GM12878 (cell line): ENCODE data around the gene SCARB2. TPM values are rescaled to one million over a fixed set of nuclear protein-coding genes. Genes with fewer than 3 reads are reported as not detected.

ENCODE experiments used
- ATAC-seq: fragments of 200-7000 bp; cut with Tn5 transposase; 3 replicates; pipeline ENCODE4 v1.9.1; 2020; ENCODE audit warnings: mild to moderate bottlenecking, moderate library complexity
- BruUV-seq: library from RNA; stranded (reverse); fragments of 400-500 nt; replicated peaks from 2 replicates; lab custom pipeline; 2021; lab: Mats Ljungman, UMichigan
- CTCF ChIA-PET: fragments of 300-600 bp; sonication (Branson Sonifier 250); formaldehyde crosslinking; extraction: SDS; loops from one replicate; lab custom pipeline; 2021; ENCODE audit warnings: inconsistent platforms; lab: Yijun Ruan, JAX
- POLR2A ChIA-PET: fragments of 350-600 bp; formaldehyde crosslinking; extraction: SDS; loops from one replicate; lab custom pipeline; 2021; ENCODE audit warnings: inconsistent platforms; lab: Charles Lee
- RAD21 ChIA-PET: fragments of 300-600 bp; sonication (Branson Sonifier 250); formaldehyde crosslinking; loops from one replicate; lab custom pipeline; 2023; ENCODE audit warnings: antibody characterized with exemption; ENCODE audit not compliant: unreplicated experiment; lab: Charles Lee
- SMC1A ChIA-PET: fragments of 300-600 bp; sonication (Branson Sonifier 250); formaldehyde crosslinking; loops from one replicate; lab custom pipeline; 2023; ENCODE audit not compliant: unreplicated experiment, uncharacterized antibody; lab: Charles Lee
- DNase-seq: peaks from one replicate; pipeline ENCODE4 v3.0.0-alpha.2; 2011; ENCODE audit warnings: low read depth, low spot score
- FAIRE-seq: peaks from 3 replicates; lab custom pipeline; 2011; peaks lifted over from hg19 to GRCh38; lab: Jason Lieb, UNC
- H2AFZ ChIP-seq: 2 replicates; pipeline ENCODE4 v1.6.0; 2011; ENCODE audit warnings: low read depth, low read length, control low read depth; ENCODE audit not compliant: control insufficient read depth
- H3K27ac ChIP-seq: 2 replicates; pipeline ENCODE4 v1.5.1; 2011; ENCODE audit warnings: control low read depth; ENCODE audit not compliant: control insufficient read depth, insufficient read depth
- H3K27me3 ChIP-seq, 2 experiments: replicated peaks in 1 of 2; 2 replicates each; pipeline versions ENCODE4 v1.6.0 to v1.6.1; 2011; ENCODE audit warnings: low read length in 1 of 2; ENCODE audit not compliant: control insufficient read depth in 2 of 2, insufficient read depth in 2 of 2
- H3K36me3 ChIP-seq, 2 experiments: 2 replicates each; pipeline ENCODE4 v1.5.1; 2011; ENCODE audit warnings: low read length in 1 of 2; ENCODE audit not compliant: control insufficient read depth in 2 of 2, insufficient read depth in 2 of 2
- H3K4me1 ChIP-seq: 2 replicates; pipeline ENCODE4 v1.6.1; 2011; ENCODE audit warnings: mild to moderate bottlenecking, low read length, moderate library complexity, mixed read lengths; ENCODE audit not compliant: control insufficient read depth, insufficient read depth
- H3K4me2 ChIP-seq: 2 replicates; pipeline ENCODE4 v1.6.0; 2011; ENCODE audit warnings: control low read depth; ENCODE audit not compliant: control insufficient read depth, insufficient read depth
- H3K4me3 ChIP-seq: fragments of 200-600 bp; sonication (generic); 2 replicates; pipeline ENCODE4 v1.5.1; 2016
- H3K79me2 ChIP-seq: 2 replicates; pipeline ENCODE4 v1.6.0; 2011; ENCODE audit warnings: low read length; ENCODE audit not compliant: control insufficient read depth, insufficient read depth
- H3K9ac ChIP-seq: 2 replicates; pipeline ENCODE4 v1.8.0; 2011; ENCODE audit warnings: low read length, control low read depth, mixed read lengths; ENCODE audit not compliant: control insufficient read depth, insufficient read depth
- H3K9me3 ChIP-seq: replicated peaks from 3 replicates; pipeline ENCODE4 v1.5.1; 2011; ENCODE audit warnings: mild to moderate bottlenecking, low read length; ENCODE audit not compliant: control insufficient read depth, insufficient read depth
- H4K20me1 ChIP-seq: 2 replicates; pipeline ENCODE4 v1.6.0; 2011; ENCODE audit not compliant: control insufficient read depth, insufficient read depth
- NFYA ChIP-seq: IDR thresholded peaks from 2 replicates; pipeline ENCODE4 v1.6.1; 2011; ENCODE audit warnings: low read depth, mild to moderate bottlenecking, low read length, improper control_type of control experiment, borderline replicate concordance
- NR2C2 ChIP-seq: IDR thresholded peaks from 2 replicates; pipeline ENCODE4 v1.6.1; 2011; ENCODE audit warnings: borderline replicate concordance, low read depth; ENCODE audit not compliant: control insufficient read depth, insufficient read length
- TARDBP ChIP-seq: IDR thresholded peaks from 2 replicates; pipeline ENCODE4 v1.6.1; 2016; ENCODE audit warnings: borderline replicate concordance
- ZSCAN29 ChIP-seq: fragments of 450-650 bp; IDR thresholded peaks from 2 replicates; pipeline ENCODE4 v1.6.1; 2017; ENCODE audit warnings: mild to moderate bottlenecking, moderate library complexity
- WGBS: methylation state at CpG from one replicate; pipeline ENCODE4 v1.1.6; 2016; ENCODE audit warnings: low lambda C conversion rate; ENCODE audit not compliant: insufficient replicate concordance, insufficient coverage; ENCODE audit errors: missing lambda C conversion rate; 5-methylcytosine and 5-hydroxymethylcytosine counted together
- in situ Hi-C: fragments of 300-500 bp; cut with MboI; formaldehyde crosslinking; loops from 9 replicates; pipeline ENCODE4 v1.14.3; 2018; ENCODE audit warnings: mixed read lengths
- intact Hi-C: fragments of 100-400 bp; cut with micrococcal nuclease; formaldehyde crosslinking; loops from one replicate; pipeline ENCODE4 v1.14.2; 2022; ENCODE audit not compliant: unreplicated experiment
- polyA plus RNA-seq, 11 experiments: library from polyadenylated mRNA; depleted of rRNA in 4 of 11; unstranded in 6 of 11; stranded (reverse) in 5 of 11; fragments of >200 nt; fragmentation: Nextera tagmentation in 4 of 11; fragmentation: Illumina TruSeq in 1 of 11; extraction: Ambion mirVana in 4 of 11; extraction: Trizol in 1 of 11; gene quantifications; 1 replicate in 1 of 11; 2 replicates in 10 of 11; pipeline versions ENCODE4 v1.2.1 to v1.2.3, GENCODE V29; 2011 to 2016; ENCODE audit warnings: inconsistent platforms in 2 of 11, missing spikeins in 2 of 11, low read depth in 1 of 11
- total RNA-seq, 4 experiments: library from RNA; depleted of rRNA in 3 of 4; stranded (reverse); fragments of >200 nt in 3 of 4; fragmentation: Illumina TruSeq in 1 of 4; extraction: Trizol in 1 of 4; gene quantifications; 2 replicates each; pipeline versions ENCODE4 v1.2.1 to v1.2.3, GENCODE V29; 2013 to 2021
- TF ChIP-seq, protein P1 (sequence below): IDR thresholded peaks from 2 replicates; pipeline ENCODE4 v1.6.1; 2011; ENCODE audit warnings: mild to moderate bottlenecking, low read depth, low read length, moderate library complexity; ENCODE audit not compliant: insufficient replicate concordance
- TF ChIP-seq, protein P2 (sequence below): fragments of 450-650 bp; IDR thresholded peaks from 2 replicates; pipeline ENCODE4 v1.6.1; 2017; ENCODE audit warnings: antibody characterized with exemption, mild to moderate bottlenecking, moderate library complexity
- TF ChIP-seq, protein P3 (sequence below): IDR thresholded peaks from 2 replicates; pipeline ENCODE4 v1.6.1; 2011; ENCODE audit warnings: borderline replicate concordance, low read depth, mild to moderate bottlenecking, moderate library complexity, low read length; ENCODE audit not compliant: insufficient read depth, poor library complexity, severe bottlenecking

SCARB2 gene
- total and polyA plus RNA-seq, 10 of the 15 experiments (the other 5 are each of a cell fraction or from before 2014, with no cell fraction given), result 2.1 to 11.7 (median 9.5) TPM

DNA sequence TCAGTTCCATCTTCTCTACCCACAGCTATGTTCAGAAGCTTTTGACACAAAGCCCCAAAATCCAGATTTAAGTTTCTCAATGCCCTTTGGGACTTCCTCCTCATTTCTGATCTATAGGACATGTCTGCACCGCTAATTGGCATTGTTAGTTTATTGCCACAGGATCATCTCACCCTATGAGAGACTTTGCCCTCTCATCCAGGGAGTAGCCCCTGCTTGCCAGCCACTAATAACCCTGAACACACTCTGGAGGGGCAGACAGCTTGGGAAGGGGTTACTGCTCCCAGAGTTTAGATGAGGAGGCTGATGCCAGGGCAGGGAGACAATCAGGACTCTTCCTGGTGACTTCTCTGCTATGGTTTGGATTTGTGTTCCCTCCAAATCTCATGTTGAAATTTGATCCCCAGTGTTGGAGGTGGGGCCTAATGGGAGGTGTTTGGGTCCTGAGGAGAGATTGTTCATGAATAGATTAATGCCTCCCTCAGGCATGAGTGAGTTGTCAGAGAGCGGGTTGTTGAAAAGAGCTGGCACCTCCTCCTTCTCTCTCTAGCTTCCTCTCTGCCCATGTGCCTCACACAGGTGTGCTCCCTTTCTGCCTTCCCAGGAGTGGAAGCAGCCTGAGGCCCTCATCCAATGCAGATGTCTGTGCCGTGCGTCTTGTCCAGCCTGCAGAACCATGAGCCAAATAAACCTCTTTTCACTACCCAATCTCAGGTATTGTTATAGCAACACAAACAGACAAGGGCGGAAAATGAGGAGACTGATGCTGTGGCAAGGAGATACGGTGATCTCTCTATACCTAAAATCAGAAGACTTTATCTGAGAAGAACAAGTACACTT, 3.6 kb upstream of the SCARB2 start:
- H3K4me1 ChIP-seq, result peaks cover 10% of the 10 kb centered on the region
- no peaks in the 10 kb centered on the region for H3K9me3 ChIP-seq
- FAIRE-seq, result no peak
- POLR2A ChIA-PET, result no interaction called here
- DNase-seq, result no peak
- SMC1A ChIA-PET, result interaction anchor here (1.2 kb wide), 1 partner anchor 24 kb away, joined by 3 read pairs; no protein-coding TSS in a partner anchor
- no peak for ATAC-seq
- H2AFZ ChIP-seq, result no peak overlapping the region
- H3K27me3 ChIP-seq, result no peaks in the 10 kb centered on the region; a peak in 1 of 4 replicates
- CTCF ChIA-PET, result interaction anchor here (1.0 to 1.2 kb wide), 2 partner anchors 37 to 161 kb away, joined by 3 to 4 read pairs; no protein-coding TSS in a partner anchor
- H3K4me2 ChIP-seq, result no peak overlapping the region
- WGBS, result 70% methylated on average over 6 of the region's 6 CpGs
- peaks cover 3% of the 10 kb centered on the region for H3K79me2 ChIP-seq
- H3K9ac ChIP-seq, result no peak overlapping the region
- in situ Hi-C loops (no loop called here), intact Hi-C loops (no loop called here)
- no peak overlapping the region for H3K27ac ChIP-seq
- no peaks in the 10 kb centered on the region for H4K20me1 ChIP-seq
- H3K4me3 ChIP-seq, result no peak overlapping the region
- RAD21 ChIA-PET, result no interaction called here
- BruUV-seq, result no TSS peak
- H3K36me3 ChIP-seq, result no peaks in the 10 kb centered on the region
- TF ChIP-seq, protein P1, sequence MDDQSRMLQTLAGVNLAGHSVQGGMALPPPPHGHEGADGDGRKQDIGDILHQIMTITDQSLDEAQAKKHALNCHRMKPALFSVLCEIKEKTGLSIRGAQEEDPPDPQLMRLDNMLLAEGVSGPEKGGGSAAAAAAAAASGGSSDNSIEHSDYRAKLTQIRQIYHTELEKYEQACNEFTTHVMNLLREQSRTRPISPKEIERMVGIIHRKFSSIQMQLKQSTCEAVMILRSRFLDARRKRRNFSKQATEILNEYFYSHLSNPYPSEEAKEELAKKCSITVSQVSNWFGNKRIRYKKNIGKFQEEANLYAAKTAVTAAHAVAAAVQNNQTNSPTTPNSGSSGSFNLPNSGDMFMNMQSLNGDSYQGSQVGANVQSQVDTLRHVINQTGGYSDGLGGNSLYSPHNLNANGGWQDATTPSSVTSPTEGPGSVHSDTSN, result no peak
- TF ChIP-seq ZSCAN29, result no peak

DNA sequence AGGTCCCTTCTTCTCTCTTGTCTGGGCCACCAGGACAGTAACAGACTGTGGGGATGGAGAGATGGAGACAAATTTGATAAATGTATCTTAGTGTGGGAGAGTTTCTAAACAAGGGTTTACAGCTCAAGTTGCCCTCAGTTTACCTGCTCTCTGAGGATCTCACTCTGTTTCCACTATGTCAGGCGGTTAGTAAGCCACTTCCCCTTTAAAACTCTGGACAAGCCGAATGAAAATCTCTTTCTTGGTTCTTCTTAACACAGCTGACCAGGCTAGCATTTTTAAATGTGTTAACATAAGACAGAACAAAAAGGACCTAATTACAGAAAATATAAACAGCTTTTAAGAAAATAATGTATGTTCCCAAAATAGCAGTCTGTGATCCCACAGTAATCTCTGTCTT, 2.9 kb upstream of the SCARB2 start:
- BruUV-seq, result no TSS peak
- Histone ChIP-seq H3K27me3 (no peaks in the 10 kb centered on the region), H3K36me3 (no peaks in the 10 kb centered on the region), H3K79me2 (peaks cover 3% of the 10 kb centered on the region), H3K27ac (no peak overlapping the region), H2AFZ (no peak overlapping the region), H3K9me3 (no peaks in the 10 kb centered on the region), H3K4me3 (no peak overlapping the region), H3K4me1 (peaks cover 10% of the 10 kb centered on the region), H3K9ac (no peak overlapping the region), H3K4me2 (no peak overlapping the region), H4K20me1 (no peaks in the 10 kb centered on the region)
- 90% methylated on average over 2 of the region's 2 CpGs for WGBS
- ChIA-PET SMC1A (interaction anchor here (1.2 to 1.4 kb wide), 2 partner anchors 10 to 23 kb away, joined by 3 to 4 read pairs; no protein-coding TSS in a partner anchor), RAD21 (no interaction called here), POLR2A (no interaction called here), CTCF (interaction anchor here (1.0 to 1.2 kb wide), 2 partner anchors 36 to 162 kb away, joined by 3 to 4 read pairs; no protein-coding TSS in a partner anchor)
- in situ Hi-C loops, result no loop called here
- DNase-seq (no peak), FAIRE-seq (no peak), ATAC-seq (no peak)
- intact Hi-C loops, result no loop called here
- TF ChIP-seq, protein P2, sequence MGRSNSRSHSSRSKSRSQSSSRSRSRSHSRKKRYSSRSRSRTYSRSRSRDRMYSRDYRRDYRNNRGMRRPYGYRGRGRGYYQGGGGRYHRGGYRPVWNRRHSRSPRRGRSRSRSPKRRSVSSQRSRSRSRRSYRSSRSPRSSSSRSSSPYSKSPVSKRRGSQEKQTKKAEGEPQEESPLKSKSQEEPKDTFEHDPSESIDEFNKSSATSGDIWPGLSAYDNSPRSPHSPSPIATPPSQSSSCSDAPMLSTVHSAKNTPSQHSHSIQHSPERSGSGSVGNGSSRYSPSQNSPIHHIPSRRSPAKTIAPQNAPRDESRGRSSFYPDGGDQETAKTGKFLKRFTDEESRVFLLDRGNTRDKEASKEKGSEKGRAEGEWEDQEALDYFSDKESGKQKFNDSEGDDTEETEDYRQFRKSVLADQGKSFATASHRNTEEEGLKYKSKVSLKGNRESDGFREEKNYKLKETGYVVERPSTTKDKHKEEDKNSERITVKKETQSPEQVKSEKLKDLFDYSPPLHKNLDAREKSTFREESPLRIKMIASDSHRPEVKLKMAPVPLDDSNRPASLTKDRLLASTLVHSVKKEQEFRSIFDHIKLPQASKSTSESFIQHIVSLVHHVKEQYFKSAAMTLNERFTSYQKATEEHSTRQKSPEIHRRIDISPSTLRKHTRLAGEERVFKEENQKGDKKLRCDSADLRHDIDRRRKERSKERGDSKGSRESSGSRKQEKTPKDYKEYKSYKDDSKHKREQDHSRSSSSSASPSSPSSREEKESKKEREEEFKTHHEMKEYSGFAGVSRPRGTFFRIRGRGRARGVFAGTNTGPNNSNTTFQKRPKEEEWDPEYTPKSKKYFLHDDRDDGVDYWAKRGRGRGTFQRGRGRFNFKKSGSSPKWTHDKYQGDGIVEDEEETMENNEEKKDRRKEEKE, result no peak
- TF ChIP-seq, protein P3, sequence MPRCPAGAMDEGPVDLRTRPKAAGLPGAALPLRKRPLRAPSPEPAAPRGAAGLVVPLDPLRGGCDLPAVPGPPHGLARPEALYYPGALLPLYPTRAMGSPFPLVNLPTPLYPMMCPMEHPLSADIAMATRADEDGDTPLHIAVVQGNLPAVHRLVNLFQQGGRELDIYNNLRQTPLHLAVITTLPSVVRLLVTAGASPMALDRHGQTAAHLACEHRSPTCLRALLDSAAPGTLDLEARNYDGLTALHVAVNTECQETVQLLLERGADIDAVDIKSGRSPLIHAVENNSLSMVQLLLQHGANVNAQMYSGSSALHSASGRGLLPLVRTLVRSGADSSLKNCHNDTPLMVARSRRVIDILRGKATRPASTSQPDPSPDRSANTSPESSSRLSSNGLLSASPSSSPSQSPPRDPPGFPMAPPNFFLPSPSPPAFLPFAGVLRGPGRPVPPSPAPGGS, result no peak
- no peak for TF ChIP-seq NR2C2
- TF ChIP-seq TARDBP, result no peak
- TF ChIP-seq, protein P1, result no peak
- no peak for TF ChIP-seq NFYA
